OCI-LY1 (cell line): Measurements from ENCODE around the gene SUGCT.

ENCODE experiments used
- H2AFZ ChIP-seq: fragments of 200-600 bp; sonication (generic), shearing (Covaris generic); 2 replicates; pipeline ENCODE4 v1.6.0; 2014; ENCODE audit warnings: antibody characterized with exemption, mild to moderate bottlenecking, low read length
- H3F3A ChIP-seq: fragments of 200-600 bp; sonication (generic), shearing (Covaris generic); 2 replicates; pipeline ENCODE4 v1.6.0; 2014; ENCODE audit warnings: mild to moderate bottlenecking, antibody characterized with exemption, low read length, moderate library complexity; ENCODE audit not compliant: insufficient read depth
- H3K27ac ChIP-seq: fragments of 200-600 bp; sonication (generic); 2 replicates; pipeline ENCODE4 v1.5.1; 2014; ENCODE audit warnings: low read length, mixed run types, mild to moderate bottlenecking, low read depth; ENCODE audit not compliant: poor library complexity, severe bottlenecking
- H3K27me3 ChIP-seq: fragments of 200-600 bp; sonication (generic); 2 replicates; pipeline ENCODE4 v1.6.0; 2014; ENCODE audit warnings: antibody characterized with exemption, mild to moderate bottlenecking, low read length, moderate library complexity; ENCODE audit not compliant: insufficient read depth
- H3K36me3 ChIP-seq: fragments of 200-600 bp; sonication (generic); 2 replicates; pipeline ENCODE4 v1.6.1; 2014; ENCODE audit warnings: mild to moderate bottlenecking, antibody characterized with exemption, low read length, moderate library complexity, mixed read lengths; ENCODE audit not compliant: insufficient read depth
- H3K4me1 ChIP-seq: fragments of 200-600 bp; sonication (generic); 2 replicates; pipeline ENCODE4 v1.5.1; 2014; ENCODE audit warnings: mild to moderate bottlenecking, low read length, moderate library complexity; ENCODE audit not compliant: insufficient read depth, severe bottlenecking
- H3K4me2 ChIP-seq: fragments of 200-600 bp; sonication (generic), shearing (Covaris generic); 2 replicates; pipeline ENCODE4 v1.6.1; 2014; ENCODE audit warnings: low read length
- H3K4me3 ChIP-seq: fragments of 200-600 bp; sonication (generic); 2 replicates; pipeline ENCODE4 v1.5.1; 2014; ENCODE audit warnings: low read length, low read depth, mild to moderate bottlenecking, mixed read lengths; ENCODE audit not compliant: poor library complexity, severe bottlenecking
- H3K79me2 ChIP-seq: fragments of 200-600 bp; shearing (Covaris generic); 2 replicates; pipeline ENCODE4 v1.6.1; 2016; ENCODE audit warnings: mixed run types, low read length, mixed read lengths; ENCODE audit not compliant: insufficient read depth
- H3K9ac ChIP-seq: fragments of 200-600 bp; sonication (generic), shearing (Covaris generic); 2 replicates; pipeline ENCODE4 v1.6.1; 2014; ENCODE audit warnings: mild to moderate bottlenecking, low read length, mixed read lengths
- H3K9me2 ChIP-seq: fragments of 200-600 bp; sonication (generic), shearing (Covaris generic); 2 replicates; pipeline ENCODE4 v1.6.1; 2014; ENCODE audit warnings: low read depth, mild to moderate bottlenecking, low read length, mixed read lengths
- H3K9me3 ChIP-seq: fragments of 200-600 bp; shearing (Covaris generic); 2 replicates; pipeline ENCODE4 v1.6.1; 2014; ENCODE audit warnings: low read length, mixed read lengths
- H4K20me1 ChIP-seq: fragments of 200-600 bp; sonication (generic), shearing (Covaris generic); 2 replicates; pipeline ENCODE4 v1.6.0; 2016; ENCODE audit warnings: mild to moderate bottlenecking, low read length; ENCODE audit not compliant: insufficient read depth
- CTCF ChIP-seq: fragments of 200-600 bp; sonication (generic), shearing (Covaris generic); IDR thresholded peaks from 2 replicates; pipeline ENCODE4 v1.5.1; 2017; ENCODE audit warnings: mild to moderate bottlenecking, antibody characterized with exemption, low read length, moderate library complexity, mixed read lengths
- EZH2 ChIP-seq: fragments of 200-600 bp; sonication (generic), shearing (Covaris generic); IDR thresholded peaks from 2 replicates; pipeline ENCODE4 v1.8.0; 2017; ENCODE audit warnings: borderline replicate concordance, mixed run types, mild to moderate bottlenecking, antibody characterized with exemption, low read length, moderate library complexity, mixed read lengths

Gene SUGCT

GRCh38 chr7:40327113-40327512 is 192.3 kb downstream of the SUGCT start:
- Histone ChIP-seq H3K9me2 (no peaks in the 10 kb centered on the region), H3K36me3 (no peaks in the 10 kb centered on the region), H3F3A (no peaks in the 10 kb centered on the region), H2AFZ (no peak overlapping the region), H3K9ac (no peak overlapping the region), H3K4me2 (no peak overlapping the region), H3K9me3 (no peaks in the 10 kb centered on the region), H4K20me1 (no peaks in the 10 kb centered on the region), H3K4me3 (no peak overlapping the region), H3K27me3 (no peaks in the 10 kb centered on the region), H3K4me1 (no peaks in the 10 kb centered on the region), H3K79me2 (no peaks in the 10 kb centered on the region), H3K27ac (no peak overlapping the region)
- no peak for TF ChIP-seq EZH2
- no peak for TF ChIP-seq CTCF

- no peaks in the 10 kb centered on the region for H3K27me3 ChIP-seq
- no peak overlapping the region for H3K27ac ChIP-seq
- no peak overlapping the region for H2AFZ ChIP-seq
- no peak overlapping the region for H3K4me2 ChIP-seq
- no peaks in the 10 kb centered on the region for H3K9me3 ChIP-seq
- TF ChIP-seq EZH2 (no peak), CTCF (no peak)
- no peaks in the 10 kb centered on the region for H3F3A ChIP-seq
- no peak overlapping the region for H3K9ac ChIP-seq
- no peak overlapping the region for H3K4me3 ChIP-seq
- no peaks in the 10 kb centered on the region for H3K79me2 ChIP-seq
- H3K9me2 ChIP-seq = no peaks in the 10 kb centered on the region
- H4K20me1 ChIP-seq = no peaks in the 10 kb centered on the region
- H3K4me1 ChIP-seq = no peaks in the 10 kb centered on the region
- H3K36me3 ChIP-seq = no peaks in the 10 kb centered on the region
These were observed 193.1 kb downstream of the SUGCT start for GRCh38 chr7:40327873-40328272.

- no peaks in the 10 kb centered on the region for H3K36me3 ChIP-seq
- no peaks in the 10 kb centered on the region for H3K79me2 ChIP-seq
- no peak overlapping the region for H3K4me2 ChIP-seq
- no peak overlapping the region for H3K27ac ChIP-seq
- no peak overlapping the region for H3K9ac ChIP-seq
- H3K9me3 ChIP-seq = no peaks in the 10 kb centered on the region
- H2AFZ ChIP-seq = no peak overlapping the region
- H3K27me3 ChIP-seq = no peaks in the 10 kb centered on the region
- no peak overlapping the region for H3K4me3 ChIP-seq
- no peaks in the 10 kb centered on the region for H4K20me1 ChIP-seq
- TF ChIP-seq EZH2 (no peak), CTCF (peak; percentile 81)
- H3F3A ChIP-seq = no peaks in the 10 kb centered on the region
- no peaks in the 10 kb centered on the region for H3K4me1 ChIP-seq
- H3K9me2 ChIP-seq = no peaks in the 10 kb centered on the region
These were observed 194.9 kb downstream of the SUGCT start for GRCh38 chr7:40329601-40330153.
